Activated CD4-positive, alpha-beta T cell treated with anti-CD3 and anti-CD28 coated beads, Interleukin-2, amount 50 U/mL, for 1 hour (primary cell): ENCODE data around the gene SCG2.
"Not testable (repeated sequence)": the region's sequence is repeated elsewhere in the genome, so short reads cannot be mapped to it uniquely, and the experiment has no call there.

ENCODE experiments used
- DNase-seq: peaks from one replicate; pipeline ENCODE4 v3.0.0-alpha.2; 2020

Gene SCG2

GRCh38 chr2:223612501-223612900 lies 10.3 kb upstream of the SCG2 start:
- DNase-seq: no peak

- no peak for DNase-seq
Observed at GRCh38 chr2:223611061-223611460, 8.9 kb upstream of the SCG2 start.

GRCh38 chr2:223607476-223607875 lies 5.3 kb upstream of the SCG2 start:
- no peak for DNase-seq

DNA sequence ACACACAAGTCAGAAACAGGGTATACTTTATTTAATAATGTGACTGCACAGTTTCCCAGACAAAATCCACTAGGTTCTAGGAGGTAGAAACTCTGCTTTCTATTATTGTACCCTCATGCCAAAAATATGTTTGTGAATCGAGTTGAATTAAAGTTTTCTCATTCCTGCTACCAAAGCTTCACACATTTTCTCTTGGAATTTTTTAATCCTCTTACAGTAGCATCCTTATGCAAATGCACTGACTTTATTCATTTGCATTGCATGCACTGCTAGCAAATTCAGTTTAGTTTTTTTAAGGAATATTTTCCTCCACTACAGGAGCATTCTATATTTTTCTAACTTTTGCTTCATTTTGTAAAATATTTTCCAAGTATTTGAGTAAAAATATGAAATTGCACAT lies 4.8 kb upstream of the SCG2 start:
- no peak for DNase-seq

GRCh38 chr2:223604231-223604630 lies 2.1 kb upstream of the SCG2 start:
- no peak for DNase-seq

GRCh38 chr2:223602972-223603371 lies 811 bp upstream of the SCG2 start:
- no peak for DNase-seq

DNA sequence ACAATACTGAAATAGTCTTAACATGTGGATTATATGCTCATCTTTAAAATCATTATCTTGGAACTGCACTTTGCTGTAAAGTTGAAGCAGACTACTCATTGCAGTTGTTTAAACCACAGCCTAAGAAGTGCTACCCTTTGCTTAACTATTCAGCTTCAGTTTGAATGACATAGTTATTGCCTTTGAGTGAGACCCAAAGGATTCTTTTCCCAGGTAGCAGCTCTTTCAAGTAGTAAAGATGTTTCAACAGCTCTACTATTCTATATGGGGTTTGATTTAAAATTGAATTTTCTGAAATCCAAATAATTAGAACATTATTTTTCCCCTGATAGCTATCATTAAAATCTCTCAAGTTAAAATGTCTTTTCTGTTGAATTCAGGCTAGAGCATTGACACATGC lies 1.1 kb downstream of the SCG2 start:
- no peak for DNase-seq

DNA sequence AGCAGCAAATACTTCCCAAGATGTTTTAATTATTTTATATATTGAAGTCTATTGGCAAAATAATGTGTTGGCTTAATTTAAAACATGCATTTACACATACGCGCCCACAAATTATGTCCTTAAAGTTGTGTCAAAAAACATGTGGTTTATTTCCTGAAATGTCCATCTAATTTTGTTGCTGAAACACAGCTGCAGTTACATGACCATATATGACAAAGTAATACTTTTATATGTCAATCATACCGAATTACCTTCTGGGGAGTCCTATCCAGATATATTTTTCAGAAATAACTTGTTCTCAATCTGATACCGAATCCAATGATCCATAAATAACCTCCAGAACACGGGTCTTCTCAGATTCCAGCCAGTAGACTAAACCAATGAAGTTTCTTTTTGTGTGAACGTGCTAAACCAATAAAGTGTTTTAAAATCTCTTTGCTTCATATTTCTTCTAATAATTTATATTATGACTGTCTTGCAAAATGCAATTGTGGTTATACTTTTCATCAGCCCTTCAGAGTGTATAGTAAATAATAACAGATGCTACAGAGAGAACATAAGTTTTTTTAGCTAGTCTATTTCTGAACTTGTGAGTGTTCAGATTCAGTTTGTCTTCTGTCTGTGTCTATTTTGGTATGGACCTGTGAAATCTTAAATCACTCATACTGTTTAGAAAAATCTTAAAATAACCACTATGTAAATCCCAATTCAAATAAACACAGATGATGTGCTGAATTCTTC lies 2.4 kb downstream of the SCG2 start:
- no peak for DNase-seq

DNA sequence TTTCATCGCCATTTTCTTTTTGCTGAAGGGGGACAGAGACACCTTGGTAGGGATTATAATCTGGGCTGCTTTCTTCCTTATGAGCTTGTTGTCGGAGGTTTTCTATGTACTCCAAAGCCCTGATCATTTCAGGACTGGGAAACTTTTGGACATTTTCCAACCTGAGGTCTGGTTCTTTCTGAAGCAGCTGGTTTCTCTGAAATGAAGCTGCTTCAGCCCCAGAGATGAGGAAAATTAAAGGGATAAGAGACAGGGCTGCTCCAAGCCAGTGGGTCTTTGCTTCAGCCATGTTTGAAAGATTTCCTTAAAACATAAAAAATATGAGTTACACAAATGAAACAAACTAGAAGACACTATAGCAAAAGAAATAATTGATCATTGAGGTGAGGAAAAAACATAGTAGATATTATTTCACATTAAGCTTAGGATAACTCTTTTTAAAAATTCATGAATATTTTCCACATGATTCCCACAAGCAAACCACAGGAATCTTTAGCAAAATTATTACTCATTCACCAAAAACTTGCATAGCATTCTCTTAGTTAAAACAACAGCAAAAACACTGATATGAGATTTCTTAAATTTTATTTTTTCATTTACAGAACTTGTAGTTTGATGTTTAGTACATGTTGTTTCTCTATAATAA lies 3.0 kb downstream of the SCG2 start:
- DNase-seq: no peak

GRCh38 chr2:223597076-223597475 lies 5.1 kb downstream of the SCG2 start:
- no peak for DNase-seq

- no peak for DNase-seq
Observed at GRCh38 chr2:223596208-223596607, 6.0 kb downstream of the SCG2 start.

DNA sequence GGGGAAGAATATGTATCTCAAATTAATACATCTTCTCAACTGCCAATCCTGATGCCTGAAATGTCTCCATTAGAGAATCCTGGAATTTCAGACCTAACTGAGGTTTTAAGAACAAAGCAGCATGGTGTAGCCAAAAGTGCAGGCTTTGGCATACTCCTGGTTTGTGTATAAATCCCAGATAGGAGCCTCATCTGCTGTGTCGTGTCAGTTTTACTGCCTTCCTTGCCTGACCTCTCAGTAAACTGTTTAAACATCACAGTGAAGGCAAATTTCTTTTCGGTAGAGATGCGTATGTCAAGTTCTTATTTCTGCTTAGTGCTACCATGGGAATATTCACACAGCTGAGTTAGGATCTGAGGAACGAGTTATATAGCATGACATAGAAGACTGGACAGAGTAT lies 7.3 kb downstream of the SCG2 start:
- DNase-seq: no peak

DNA sequence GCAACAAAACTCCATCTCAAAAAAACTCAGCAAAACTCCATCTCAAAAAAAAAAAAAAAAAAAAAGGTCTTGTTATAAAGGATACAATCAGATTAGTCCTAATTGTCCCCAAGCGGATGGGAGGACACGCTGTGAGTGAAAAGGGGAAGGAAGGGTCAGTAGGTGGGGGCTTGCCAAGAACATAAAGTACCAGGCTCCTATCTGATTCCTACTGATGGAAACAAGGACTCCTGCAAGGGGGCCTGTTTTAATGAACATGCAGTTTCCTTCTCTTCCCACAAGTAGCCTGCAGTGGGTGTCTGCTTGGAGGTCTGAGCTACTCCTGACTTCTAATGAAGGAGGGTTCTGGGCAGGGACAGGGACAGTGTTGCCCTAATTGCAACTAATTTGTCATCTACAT lies 7.9 kb downstream of the SCG2 start:
- no peak for DNase-seq

DNA sequence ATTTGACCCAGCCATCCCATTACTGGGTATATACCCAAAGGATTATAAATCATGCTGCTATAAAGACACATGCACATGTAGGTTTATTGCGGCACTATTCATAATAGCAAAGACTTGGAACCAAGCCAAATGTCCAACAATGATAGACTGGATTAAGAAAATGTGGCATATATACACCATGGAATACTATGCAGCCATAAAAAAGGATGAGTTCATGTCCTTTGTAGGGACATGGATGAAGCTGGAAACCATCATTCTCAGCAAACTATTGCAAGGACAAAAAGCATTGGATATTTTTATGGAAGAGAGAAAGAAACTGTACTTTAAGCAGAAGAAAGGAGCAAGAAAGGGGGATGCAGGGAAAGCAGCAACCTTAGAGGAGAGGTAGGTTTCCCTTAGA lies 9.5 kb downstream of the SCG2 start:
- DNase-seq: not testable (repeated sequence)

GRCh38 chr2:223591596-223591995 lies 10.6 kb downstream of the SCG2 start:
- DNase-seq: no peak

DNA sequence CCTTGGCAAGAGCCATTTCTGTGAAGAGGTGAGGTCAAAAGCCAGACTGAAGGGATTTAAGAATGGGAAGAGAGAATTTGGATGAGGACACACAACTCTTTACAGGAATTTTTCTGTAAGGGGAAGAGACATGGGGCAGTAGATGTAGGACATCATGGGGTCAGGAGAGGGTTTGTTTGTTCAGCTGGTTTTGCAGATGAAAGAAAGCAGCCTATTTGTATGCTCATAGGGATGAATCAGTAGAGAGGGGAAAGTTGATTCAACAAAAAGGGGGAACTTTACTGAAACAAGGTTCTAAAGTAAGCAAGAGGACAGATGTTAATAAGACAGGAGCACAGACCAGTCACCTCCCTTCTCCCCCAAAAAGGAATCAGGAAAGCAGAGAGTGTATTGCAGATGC lies 11.2 kb downstream of the SCG2 start:
- no peak for DNase-seq

DNA sequence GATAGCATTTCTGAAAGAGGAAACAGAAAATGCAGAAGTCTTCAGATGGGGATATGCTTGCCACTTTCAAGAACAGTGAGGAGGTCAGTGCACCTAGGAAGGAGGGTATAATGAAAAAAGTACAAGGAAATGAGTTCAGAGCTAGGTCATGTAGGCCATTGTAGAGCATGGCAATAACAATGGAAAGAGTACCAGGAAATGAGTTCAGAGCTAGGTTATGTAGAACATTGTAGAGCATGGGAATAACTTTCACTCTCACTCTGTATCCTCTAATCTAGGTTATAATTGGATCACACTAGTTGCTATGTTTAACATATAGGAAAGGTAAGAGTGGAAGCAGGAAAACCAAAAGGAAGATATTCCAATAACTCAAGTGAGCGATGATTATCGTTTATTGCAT lies 12.3 kb downstream of the SCG2 start:
- DNase-seq: no peak

DNA sequence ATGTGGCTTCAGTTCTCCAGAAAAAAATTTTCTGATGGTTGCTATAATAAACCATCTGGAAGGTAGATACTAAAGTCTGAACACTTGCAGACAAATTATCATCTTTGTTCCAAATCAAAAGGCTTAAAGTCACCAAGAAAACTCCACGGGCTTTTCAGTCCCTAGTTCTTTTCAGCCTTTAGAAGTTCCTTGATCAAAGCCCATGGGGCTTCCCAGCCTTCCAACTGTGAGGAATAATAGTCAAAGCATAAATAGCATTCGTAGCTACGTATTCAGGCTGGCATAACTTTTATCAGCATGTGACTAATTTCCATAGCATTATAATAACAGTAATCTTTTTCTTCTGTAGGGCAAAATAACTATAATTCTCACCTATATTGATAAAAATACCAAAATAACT lies 13.9 kb downstream of the SCG2 start:
- no peak for DNase-seq

DNA sequence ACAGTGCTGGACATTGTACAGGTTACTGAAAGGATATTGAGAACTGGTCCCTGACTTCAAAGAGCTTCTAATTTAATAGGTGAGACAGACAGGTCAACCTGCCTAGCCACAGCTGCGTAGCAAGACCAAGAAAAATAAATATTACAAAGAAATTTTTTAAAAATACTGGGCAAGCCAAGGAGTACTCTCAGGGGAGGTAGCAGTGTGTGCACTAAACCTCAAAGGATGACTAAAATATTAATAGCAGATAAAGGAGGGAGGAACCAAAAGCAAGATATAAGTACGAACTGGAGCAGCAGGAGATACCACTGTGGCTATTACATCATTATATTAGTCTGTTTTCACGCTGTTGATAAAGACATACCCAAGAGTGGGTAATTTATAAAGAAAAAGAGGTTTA lies 14.9 kb downstream of the SCG2 start:
- DNase-seq: no peak

DNA sequence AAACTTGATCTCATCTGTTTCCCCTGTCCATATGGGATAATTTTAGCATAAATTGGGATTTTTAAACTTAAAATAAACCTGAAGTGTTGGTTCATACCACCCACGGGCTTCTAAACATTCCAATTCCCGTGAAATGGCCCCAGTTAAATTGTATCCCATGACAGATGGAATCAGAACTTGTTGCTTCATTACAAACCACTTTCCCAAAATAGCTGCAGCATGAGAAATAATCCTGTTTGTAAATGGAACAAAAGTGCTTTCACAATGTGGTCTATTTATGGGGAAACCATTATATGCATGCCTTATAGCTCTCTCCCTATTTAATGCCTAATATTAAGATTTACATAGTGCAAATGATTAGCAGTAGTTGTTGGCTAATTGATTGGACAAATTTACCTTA lies 15.9 kb downstream of the SCG2 start:
- no peak for DNase-seq

DNA sequence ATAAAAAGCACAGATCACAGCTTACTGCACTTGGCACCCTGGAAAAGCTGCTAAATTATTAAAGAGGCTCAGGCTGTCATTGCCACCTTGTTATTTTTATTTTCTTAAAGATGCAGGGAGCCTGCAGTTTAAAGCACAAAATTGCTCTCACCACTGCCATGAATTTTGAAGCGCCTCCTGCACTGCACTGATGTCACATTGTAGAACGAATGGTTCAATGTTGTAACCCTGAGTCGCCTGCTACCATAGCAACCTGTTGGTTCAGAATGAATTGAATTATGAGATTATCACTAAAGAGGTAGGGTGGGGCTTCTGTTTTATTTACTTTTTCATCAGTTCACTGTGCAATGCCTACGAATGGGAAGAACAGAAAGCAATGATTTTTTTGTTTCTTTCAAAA lies 16.5 kb downstream of the SCG2 start:
- DNase-seq: no peak

GRCh38 chr2:223582001-223582400 lies 20.2 kb downstream of the SCG2 start:
- DNase-seq: no peak

DNA sequence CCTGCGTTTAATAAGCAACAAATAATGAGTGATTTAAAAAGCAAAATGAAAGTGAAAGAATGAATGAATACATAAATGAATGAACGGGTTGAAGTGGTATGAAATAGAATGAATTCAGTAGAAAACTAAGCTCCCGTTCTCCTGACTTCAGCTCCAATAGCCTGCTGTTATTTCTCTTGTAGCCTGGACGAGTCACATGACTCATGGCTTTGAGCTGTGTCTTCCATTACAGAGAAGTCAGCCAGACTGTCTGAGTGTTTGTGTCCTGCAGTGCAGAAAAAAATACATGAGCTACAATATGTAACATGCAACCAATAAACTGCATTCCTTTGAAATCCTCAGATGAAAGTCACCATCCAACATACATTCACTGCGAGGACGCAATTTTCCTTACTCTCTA lies 21.2 kb downstream of the SCG2 start:
- no peak for DNase-seq

DNA sequence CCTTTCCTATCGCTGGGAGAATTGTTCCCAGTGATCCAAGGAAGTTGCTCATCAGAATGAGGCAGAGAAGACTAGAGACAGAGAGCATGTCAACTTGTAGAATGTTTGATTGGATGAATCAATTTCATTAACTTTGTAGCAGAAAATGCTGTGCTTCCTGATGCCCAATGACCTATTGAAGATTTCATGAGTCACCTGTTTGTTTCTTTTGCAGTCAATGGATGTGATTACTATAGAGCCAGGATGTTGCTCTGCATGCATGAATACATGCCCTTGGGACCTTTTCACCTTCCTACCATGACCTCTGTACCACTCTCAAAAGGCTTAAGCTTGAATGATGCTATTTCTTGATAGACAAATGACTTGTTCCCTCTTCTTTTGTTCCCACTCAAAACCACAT lies 23.3 kb downstream of the SCG2 start:
- no peak for DNase-seq

DNA sequence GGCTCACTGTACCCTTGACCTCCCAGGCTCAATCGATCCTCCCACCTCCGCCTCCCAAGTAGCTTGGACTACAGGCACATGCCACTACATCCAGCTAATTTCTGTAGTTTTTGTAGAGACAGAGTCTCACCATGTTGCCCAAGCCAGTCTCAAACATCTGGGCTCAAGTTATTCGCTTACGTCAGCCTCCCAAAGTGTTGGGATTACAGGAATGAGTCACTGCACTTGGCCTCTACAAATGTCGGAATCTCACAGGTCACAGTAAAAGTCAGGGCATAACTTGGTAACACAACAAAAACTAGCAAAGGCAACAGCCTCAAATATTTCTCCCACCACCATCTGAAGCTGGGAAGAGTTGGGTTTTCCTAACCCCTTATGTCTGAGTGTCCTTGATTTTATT lies 25.3 kb downstream of the SCG2 start:
- no peak for DNase-seq
